B cell (primary cell): Measurements from ENCODE around the gene MOB1A.

Source experiments
- CTCF ChIP-seq: fragments of 200-600 bp; IDR thresholded peaks from one replicate; pipeline ENCODE4 v1.8.0; 2022; ENCODE audit warnings: antibody characterized with exemption, mild to moderate bottlenecking
- EZH2 ChIP-seq: IDR thresholded peaks from 2 replicates; pipeline ENCODE4 v1.6.1; 2012; ENCODE audit warnings: borderline replicate concordance, low read depth, mild to moderate bottlenecking, moderate library complexity, low read length; ENCODE audit not compliant: insufficient read depth, poor library complexity, severe bottlenecking

DNA sequence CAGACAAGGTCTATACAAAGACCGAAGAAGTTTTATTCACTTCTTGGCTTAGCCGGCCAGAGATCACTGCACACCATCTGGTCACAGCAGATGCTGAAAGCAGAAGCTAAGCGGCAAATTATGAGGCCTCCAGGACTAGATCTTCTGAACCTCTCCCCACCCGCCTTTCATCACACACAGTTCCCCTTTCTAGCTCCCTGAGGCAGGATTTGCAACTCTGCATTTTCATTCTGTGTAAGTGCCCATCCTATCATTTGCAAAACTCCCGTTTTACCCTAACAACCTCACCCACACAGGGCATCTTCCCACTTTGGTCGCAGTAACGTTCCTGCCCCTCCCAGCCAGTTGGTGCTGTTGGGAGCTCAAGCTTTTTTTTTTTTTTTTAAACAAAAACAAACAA is 3.1 kb upstream of the MOB1A start:
- TF ChIP-seq CTCF (no peak), EZH2 (no peak)
